Suprapubic skin (tissue), 4 donors: ENCODE measurements around the gene NEUROG1.

ENCODE experiments used
- CTCF ChIP-seq, 2 donors: fragments of 200-600 bp in 1 of 2; fragments of 450-650 bp in 1 of 2; sonication (generic) in 1 of 2; IDR thresholded peaks; one replicate each; pipeline ENCODE4 v1.5.1; 2016 to 2019; ENCODE audit warnings: antibody characterized with exemption in 2 of 2, mild to moderate bottlenecking in 1 of 2, moderate library complexity in 1 of 2
- EP300 ChIP-seq: sonication (generic); formaldehyde crosslinking; IDR thresholded peaks from one replicate; pipeline ENCODE4 v1.6.1; 2017; ENCODE audit warnings: antibody characterized with exemption
- POLR2A ChIP-seq, 2 donors: fragments of 450-650 bp; IDR thresholded peaks; one replicate each; pipeline ENCODE4 v1.6.1; 2017; ENCODE audit warnings: antibody characterized with exemption in 2 of 2, mild to moderate bottlenecking in 2 of 2, moderate library complexity in 2 of 2
- POLR2AphosphoS5 ChIP-seq, 3 donors: sonication (generic); formaldehyde crosslinking; IDR thresholded peaks; one replicate each; pipeline ENCODE4 v1.6.1; 2017; ENCODE audit warnings: antibody characterized with exemption in 3 of 3

GRCh38 chr5:135557076-135557838 lies 21.5 kb upstream of the NEUROG1 start:
- TF ChIP-seq CTCF (IDR thresholded peaks at IDR 0.05) (no peak), EP300 (no peak), POLR2A (IDR thresholded peaks at IDR 0.05) (no peak), POLR2AphosphoS5 (IDR thresholded peaks at IDR 0.05) (no peak)
